Transverse colon (tissue), 4 donors: ENCODE data around the gene NEU1. TPM values are rescaled to one million over a fixed set of nuclear protein-coding genes. Genes with fewer than 3 reads are reported as not detected.
"Not testable (repeated sequence)": the region's sequence is repeated elsewhere in the genome, so short reads cannot be mapped to it uniquely, and the experiment has no call there.

Experiments
- DNase-seq: peaks from one replicate; pipeline ENCODE4 v3.0.0-alpha.2; 2019
- H3K27ac ChIP-seq, 4 donors: fragments of 200-600 bp; sonication (generic); 2 replicates each; pipeline ENCODE4 v1.5.1; 2016 to 2018; ENCODE audit warnings: inconsistent platforms in 4 of 4
- H3K27me3 ChIP-seq: fragments of 200-600 bp; sonication (generic); 2 replicates; pipeline ENCODE4 v1.5.1; 2017; ENCODE audit warnings: inconsistent platforms
- H3K36me3 ChIP-seq, 4 donors: fragments of 200-600 bp; sonication (generic); 2 replicates each; pipeline ENCODE4 v1.5.1; 2017 to 2019; ENCODE audit warnings: inconsistent platforms in 4 of 4
- H3K4me1 ChIP-seq, 4 donors: fragments of 200-600 bp; sonication (generic); 2 replicates each; pipeline ENCODE4 v1.5.1; 2017 to 2020; ENCODE audit warnings: inconsistent platforms in 4 of 4
- H3K4me3 ChIP-seq, 4 donors: fragments of 200-600 bp; sonication (generic); 1 replicate in 1 of 4; 2 replicates in 3 of 4; pipeline versions ENCODE4 v1.5.1 to v1.6.1; 2017 to 2019; ENCODE audit warnings: inconsistent platforms in 4 of 4
- H3K9me3 ChIP-seq, 2 donors: fragments of 200-600 bp; sonication (generic); 2 replicates each; pipeline ENCODE4 v1.5.1; 2017 to 2019; ENCODE audit warnings: inconsistent platforms in 2 of 2
- EP300 ChIP-seq: sonication (generic); formaldehyde crosslinking; IDR thresholded peaks from one replicate; pipeline ENCODE4 v1.6.1; 2017; ENCODE audit warnings: antibody characterized with exemption, low read depth
- POLR2A ChIP-seq: fragments of 450-650 bp; IDR thresholded peaks from one replicate; pipeline ENCODE4 v1.6.1; 2016; ENCODE audit warnings: antibody characterized with exemption, mild to moderate bottlenecking, moderate library complexity
- POLR2AphosphoS5 ChIP-seq, 3 donors: sonication (generic); formaldehyde crosslinking; IDR thresholded peaks; one replicate each; pipeline ENCODE4 v1.6.1; 2016; ENCODE audit warnings: antibody characterized with exemption in 3 of 3
- WGBS, 2 donors: methylation state at CpG; one replicate each; pipeline ENCODE4 v1.1.5; 2018; ENCODE audit warnings: low coverage in 1 of 2; 5-methylcytosine and 5-hydroxymethylcytosine counted together
- in situ Hi-C, 4 donors: fragments of 200-750 bp; cut with MboI; loops; one replicate each; pipeline versions ENCODE4 v1.15.0 to v1.15.1; 2017; ENCODE audit warnings: low sequenced_read_pairs in 3 of 4, low pct_ligation_motif_present in 1 of 4, low pct_unique_long_range_greater_than_20kb in 1 of 4
- intact Hi-C: fragments of 100-400 bp; cut with DNase I; formaldehyde crosslinking; loops from one replicate; pipeline ENCODE4 v1.15.1; 2023; ENCODE audit warnings: low total_unique reads
- total RNA-seq, 4 donors: library from RNA; depleted of rRNA; stranded (reverse); fragments of >200 nt; gene quantifications; one replicate each; pipeline ENCODE4 v1.1.0, GENCODE V29; 2016
- TF ChIP-seq, protein P1 (sequence below), 5 experiments: fragments of 200-600 bp in 3 of 5; fragments of 450-650 bp in 2 of 5; sonication (generic) in 3 of 5; IDR thresholded peaks; 1 replicate in 2 of 5; 2 replicates in 3 of 5; pipeline ENCODE4 v1.5.1; 2016 to 2017; ENCODE audit warnings: antibody characterized with exemption in 5 of 5, inconsistent platforms in 3 of 5, mild to moderate bottlenecking in 2 of 5, moderate library complexity in 1 of 5

The NEU1 gene
- total RNA-seq, 4 donors from 2014 or later, result 21.1 to 88.7 (median 65.4) TPM

- DNase-seq, H3K36me3 ChIP-seq, intact Hi-C loops, H3K9me3 ChIP-seq, in situ Hi-C loops, H3K27me3 ChIP-seq: not testable (repeated sequence)
- H3K4me1 ChIP-seq, result peaks cover 18 to 65% (median 64%) of the 10 kb centered on the region in 4 donors
- H3K4me3 ChIP-seq, result peak overlapping the region; percentile 5 to 46 (median 30)
- 67 to 88% methylated on average over 1 to 8 of the region's 8 CpGs for WGBS, 2 donors
- peak in 1 of 3 donors; percentile 66 for TF ChIP-seq POLR2AphosphoS5 (IDR thresholded peaks at IDR 0.05)
- peak overlapping the region; percentile 95 to 98 (median 96) for H3K27ac ChIP-seq
These were observed 44.6 kb downstream of the NEU1 start for GRCh38 chr6:31817929-31818511.

DNA sequence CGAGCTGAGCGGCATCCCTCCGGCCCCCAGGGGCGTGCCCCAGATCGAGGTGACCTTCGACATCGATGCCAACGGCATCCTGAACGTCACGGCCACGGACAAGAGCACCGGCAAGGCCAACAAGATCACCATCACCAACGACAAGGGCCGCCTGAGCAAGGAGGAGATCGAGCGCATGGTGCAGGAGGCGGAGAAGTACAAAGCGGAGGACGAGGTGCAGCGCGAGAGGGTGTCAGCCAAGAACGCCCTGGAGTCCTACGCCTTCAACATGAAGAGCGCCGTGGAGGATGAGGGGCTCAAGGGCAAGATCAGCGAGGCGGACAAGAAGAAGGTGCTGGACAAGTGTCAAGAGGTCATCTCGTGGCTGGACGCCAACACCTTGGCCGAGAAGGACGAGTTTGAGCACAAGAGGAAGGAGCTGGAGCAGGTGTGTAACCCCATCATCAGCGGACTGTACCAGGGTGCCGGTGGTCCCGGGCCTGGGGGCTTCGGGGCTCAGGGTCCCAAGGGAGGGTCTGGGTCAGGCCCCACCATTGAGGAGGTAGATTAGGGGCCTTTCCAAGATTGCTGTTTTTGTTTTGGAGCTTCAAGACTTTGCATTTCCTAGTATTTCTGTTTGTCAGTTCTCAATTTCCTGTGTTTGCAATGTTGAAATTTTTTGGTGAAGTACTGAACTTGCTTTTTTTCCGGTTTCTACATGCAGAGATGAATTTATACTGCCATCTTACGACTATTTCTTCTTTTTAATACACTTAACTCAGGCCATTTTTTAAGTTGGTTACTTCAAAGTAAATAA is 45.3 kb downstream of the NEU1 start:
- peaks cover 15 to 62% (median 58%) of the 10 kb centered on the region in 4 donors for H3K4me1 ChIP-seq
- intact Hi-C loops, H3K27me3 ChIP-seq, H3K36me3 ChIP-seq, H3K9me3 ChIP-seq, in situ Hi-C loops, DNase-seq: not testable (repeated sequence)
- H3K4me3 ChIP-seq, result peak overlapping the region in 3 of 4 donors; percentile 21 to 46 (median 40)
- WGBS, 2 donors, result 48 to 66% methylated on average over 2 to 19 of the region's 37 CpGs
- peak overlapping the region; percentile 95 to 98 (median 96) for H3K27ac ChIP-seq

DNA sequence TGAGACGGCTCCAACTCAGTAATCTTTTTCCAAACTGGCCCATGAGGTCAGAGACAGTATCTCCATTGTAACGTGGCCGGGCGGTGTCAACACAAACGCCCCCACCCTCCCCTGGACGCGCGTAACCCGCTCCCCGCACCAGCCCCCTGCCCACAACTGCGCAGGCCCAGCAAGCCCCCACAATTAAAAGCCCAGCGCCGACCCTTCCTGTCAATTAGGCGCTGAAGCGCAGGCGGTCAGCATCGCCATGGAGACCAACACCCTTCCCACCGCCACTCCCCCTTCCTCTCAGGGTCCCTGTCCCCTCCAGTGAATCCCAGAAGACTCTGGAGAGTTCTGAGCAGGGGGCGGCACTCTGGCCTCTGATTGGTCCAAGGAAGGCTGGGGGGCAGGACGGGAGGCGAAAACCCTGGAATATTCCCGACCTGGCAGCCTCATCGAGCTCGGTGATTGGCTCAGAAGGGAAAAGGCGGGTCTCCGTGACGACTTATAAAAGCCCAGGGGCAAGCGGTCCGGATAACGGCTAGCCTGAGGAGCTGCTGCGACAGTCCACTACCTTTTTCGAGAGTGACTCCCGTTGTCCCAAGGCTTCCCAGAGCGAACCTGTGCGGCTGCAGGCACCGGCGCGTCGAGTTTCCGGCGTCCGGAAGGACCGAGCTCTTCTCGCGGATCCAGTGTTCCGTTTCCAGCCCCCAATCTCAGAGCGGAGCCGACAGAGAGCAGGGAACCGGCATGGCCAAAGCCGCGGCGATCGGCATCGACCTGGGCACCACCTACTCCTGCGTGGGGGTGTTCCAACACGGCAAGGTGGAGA is 47.4 kb downstream of the NEU1 start, which contains the start of the genes HSPA1A and HSPA1L:
TSS of gene HSPA1A (plus strand) at position 519 of the 814 bp plus-strand sequence. CDS start at position 733, 214 bp downstream.
TSS of gene HSPA1L (minus strand) at position 259 of the 814 bp plus-strand sequence. CDS start 3,311 bp downstream, outside the sequence.
- peak within 1 kb of the TSS; percentile 96 to 99 (median 98) for H3K27ac ChIP-seq
- H3K9me3 ChIP-seq, result no peaks in the 10 kb centered on the region
- in situ Hi-C loops, result no loop called here
- TF ChIP-seq EP300 (no peak), POLR2AphosphoS5 (IDR thresholded peaks at IDR 0.05) (peak; percentile 100), POLR2A (peak; percentile 99)
- TF ChIP-seq, protein P1, sequence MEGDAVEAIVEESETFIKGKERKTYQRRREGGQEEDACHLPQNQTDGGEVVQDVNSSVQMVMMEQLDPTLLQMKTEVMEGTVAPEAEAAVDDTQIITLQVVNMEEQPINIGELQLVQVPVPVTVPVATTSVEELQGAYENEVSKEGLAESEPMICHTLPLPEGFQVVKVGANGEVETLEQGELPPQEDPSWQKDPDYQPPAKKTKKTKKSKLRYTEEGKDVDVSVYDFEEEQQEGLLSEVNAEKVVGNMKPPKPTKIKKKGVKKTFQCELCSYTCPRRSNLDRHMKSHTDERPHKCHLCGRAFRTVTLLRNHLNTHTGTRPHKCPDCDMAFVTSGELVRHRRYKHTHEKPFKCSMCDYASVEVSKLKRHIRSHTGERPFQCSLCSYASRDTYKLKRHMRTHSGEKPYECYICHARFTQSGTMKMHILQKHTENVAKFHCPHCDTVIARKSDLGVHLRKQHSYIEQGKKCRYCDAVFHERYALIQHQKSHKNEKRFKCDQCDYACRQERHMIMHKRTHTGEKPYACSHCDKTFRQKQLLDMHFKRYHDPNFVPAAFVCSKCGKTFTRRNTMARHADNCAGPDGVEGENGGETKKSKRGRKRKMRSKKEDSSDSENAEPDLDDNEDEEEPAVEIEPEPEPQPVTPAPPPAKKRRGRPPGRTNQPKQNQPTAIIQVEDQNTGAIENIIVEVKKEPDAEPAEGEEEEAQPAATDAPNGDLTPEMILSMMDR (IDR thresholded peaks at IDR 0.05), result no peak
- no peaks in the 10 kb centered on the region for H3K27me3 ChIP-seq
- intact Hi-C loops, result no loop called here
- peaks cover 15 to 45% (median 40%) of the 10 kb centered on the region in 4 donors for H3K4me1 ChIP-seq
- H3K36me3 ChIP-seq, result no peaks in the 10 kb centered on the region
- H3K4me3 ChIP-seq, result peak within 1 kb of the TSS; percentile 34 to 65 (median 44)
- DNase-seq, result peak; percentile 96
- WGBS, 2 donors, result 6% methylated on average over 44 of the region's 56 CpGs; no CpG with 5 or more reads in 1 of the 2 donors

DNA sequence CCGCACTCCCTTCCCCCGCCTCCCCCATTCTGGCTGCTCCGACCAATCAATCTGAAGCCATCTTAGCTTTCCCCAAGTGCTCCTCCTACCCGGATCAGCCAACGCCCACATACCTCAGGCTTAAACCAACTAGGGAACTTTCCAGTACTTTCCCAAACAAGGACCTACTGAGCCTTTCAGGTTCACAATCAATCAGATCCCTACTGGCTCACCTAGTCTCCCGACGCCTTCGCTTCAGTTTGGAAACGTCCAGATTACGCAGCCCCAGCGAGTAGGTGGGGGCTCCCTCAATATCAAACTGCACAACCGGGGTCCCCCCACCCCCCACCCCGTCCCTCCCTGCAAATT is 48.0 kb downstream of the NEU1 start:
- in situ Hi-C loops, result no loop called here
- intact Hi-C loops, result no loop called here

More for the DNA sequence above, 48.0 kb downstream of the NEU1 start:
- Histone ChIP-seq H3K9me3 (no peaks in the 10 kb centered on the region), H3K4me1 (peaks cover 15 to 39% (median 35%) of the 10 kb centered on the region in 4 donors), H3K4me3 (peak overlapping the region; percentile 26 to 65 (median 38)), H3K27ac (peak overlapping the region; percentile 96 to 99 (median 98)), H3K27me3 (no peaks in the 10 kb centered on the region), H3K36me3 (no peaks in the 10 kb centered on the region)
- peak; percentile 96 for DNase-seq
- TF ChIP-seq POLR2A (peak; percentile 62), POLR2AphosphoS5 (IDR thresholded peaks at IDR 0.05) (peak; percentile 90 to 95 (median 93))
- TF ChIP-seq, protein P1 (IDR thresholded peaks at IDR 0.05), result no peak
- 1% methylated on average over 13 of the region's 13 CpGs; no CpG with 5 or more reads in 1 of the 2 donors for WGBS, 2 donors
